ENCODE measurements around the gene STING1. TPM values are rescaled to one million over a fixed set of nuclear protein-coding genes. Genes with fewer than 3 reads are reported as not detected.
A peak's percentile ranks its signal among the peaks of the same experiment; 100 is the strongest.

Gene STING1
- total and polyA plus RNA-seq, 2 experiments from 2014 or later = 7.7 to 17.0 TPM

DNA sequence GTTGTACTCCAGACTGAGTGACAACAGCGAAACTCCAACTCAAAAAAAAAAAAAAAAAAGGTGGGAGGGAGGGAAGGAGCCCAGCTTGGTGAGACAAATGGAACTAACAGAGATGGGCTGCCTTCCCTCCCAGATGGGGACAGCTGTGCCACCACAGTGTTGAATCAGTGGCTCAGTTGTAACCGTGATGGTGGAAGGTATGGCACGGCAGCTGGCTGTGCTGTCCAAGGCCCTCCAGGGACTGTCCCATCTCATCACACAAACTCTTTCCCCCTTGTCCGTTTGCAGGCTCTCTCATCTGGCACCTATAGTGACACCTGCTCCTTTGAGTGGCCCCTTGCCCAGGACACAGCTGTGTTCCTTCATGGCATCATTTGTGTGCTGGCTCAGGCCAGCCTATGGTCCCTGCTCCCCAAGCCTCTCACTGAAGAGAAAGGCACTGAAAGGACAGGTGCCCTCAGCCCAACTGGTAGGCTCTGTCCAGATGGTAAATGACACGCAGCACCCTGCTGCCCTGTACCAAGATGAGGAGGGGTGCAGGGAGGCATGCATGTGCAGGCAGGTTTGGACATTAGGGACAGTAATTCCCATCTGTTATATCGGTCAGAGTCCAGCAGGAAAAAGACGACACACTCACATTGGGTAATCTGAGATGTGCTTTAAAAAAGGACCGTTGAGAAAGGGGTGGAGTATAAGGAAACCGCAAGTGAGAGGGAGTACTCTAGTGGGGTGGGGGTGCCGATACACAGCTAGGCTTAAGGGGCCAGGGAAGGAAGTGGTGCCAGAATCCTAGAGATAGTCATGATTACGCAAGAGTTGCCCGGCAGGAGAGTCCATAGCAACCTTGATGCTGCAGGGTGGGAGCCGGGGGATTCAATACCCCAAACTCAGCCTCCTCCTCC is 7.4 kb downstream of the STING1 start:
- H3K4me1 ChIP-seq (ENCODE audit: insufficient read depth) = peaks cover 16% of the 10 kb centered on the region
- H3K9me2 ChIP-seq (replicated peaks; ENCODE audit: insufficient read depth) = no peaks in the 10 kb centered on the region
- no peak overlapping the region for H2AFZ ChIP-seq
- DNase-seq (ENCODE audit: low spot score) = peak; percentile 55
- TF ChIP-seq CTCF (IDR thresholded peaks at IDR 0.05; ENCODE audit: poor library complexity) = no peak
- no peak for TF ChIP-seq EZH2phosphoT487 (IDR thresholded peaks at IDR 0.05; ENCODE audit: low read depth, severe bottlenecking, unreplicated experiment)
- TF ChIP-seq EZH2 (IDR thresholded peaks at IDR 0.05; ENCODE audit: borderline replicate concordance) = no peak
- no peaks in the 10 kb centered on the region for H3K9me3 ChIP-seq (ENCODE audit: low read depth)
- no peak overlapping the region for H3K4me2 ChIP-seq
- no peaks in the 10 kb centered on the region for H3K27me3 ChIP-seq
- no peaks in the 10 kb centered on the region for H4K20me1 ChIP-seq (ENCODE audit: insufficient read depth, poor library complexity, severe bottlenecking)
- no peaks in the 10 kb centered on the region for H3K36me3 ChIP-seq (replicated peaks; ENCODE audit: insufficient read depth, low read depth)
- no peaks in the 10 kb centered on the region for H3K79me2 ChIP-seq
- no peak overlapping the region for H3K4me3 ChIP-seq
- no peak overlapping the region for H3K27ac ChIP-seq
- 68% methylated on average over 13 of the region's 13 CpGs for WGBS (ENCODE audit: low lambda C conversion rate, missing lambda C conversion rate)

GRCh38 chr5:139473565-139473964 is 9.0 kb downstream of the STING1 start:
- peaks cover 16% of the 10 kb centered on the region for H3K4me1 ChIP-seq (ENCODE audit: insufficient read depth)
- H2AFZ ChIP-seq = peak overlapping the region; percentile 20
- H3K9me3 ChIP-seq (ENCODE audit: low read depth) = no peaks in the 10 kb centered on the region
- H3K9me2 ChIP-seq (replicated peaks; ENCODE audit: insufficient read depth) = no peaks in the 10 kb centered on the region
- no peaks in the 10 kb centered on the region for H3K79me2 ChIP-seq
- no peak overlapping the region for H3K4me3 ChIP-seq
- 90% methylated on average over 2 of the region's 2 CpGs for WGBS (ENCODE audit: low lambda C conversion rate, missing lambda C conversion rate)
- TF ChIP-seq EZH2phosphoT487 (IDR thresholded peaks at IDR 0.05; ENCODE audit: low read depth, severe bottlenecking, unreplicated experiment) (no peak), EZH2 (IDR thresholded peaks at IDR 0.05; ENCODE audit: borderline replicate concordance) (no peak), CTCF (IDR thresholded peaks at IDR 0.05; ENCODE audit: poor library complexity) (no peak)
- H4K20me1 ChIP-seq (ENCODE audit: insufficient read depth, poor library complexity, severe bottlenecking) = no peaks in the 10 kb centered on the region
- H3K27me3 ChIP-seq = no peaks in the 10 kb centered on the region
- peak overlapping the region; percentile 13 for H3K27ac ChIP-seq
- no peak overlapping the region for H3K4me2 ChIP-seq
- H3K36me3 ChIP-seq (replicated peaks; ENCODE audit: insufficient read depth, low read depth) = no peaks in the 10 kb centered on the region
- DNase-seq (ENCODE audit: low spot score) = no peak

GRCh38 chr5:139473105-139473504 is 9.5 kb downstream of the STING1 start:
- H3K4me3 ChIP-seq = no peak overlapping the region
- H3K36me3 ChIP-seq (replicated peaks; ENCODE audit: insufficient read depth, low read depth) = no peaks in the 10 kb centered on the region
- no peaks in the 10 kb centered on the region for H3K9me2 ChIP-seq (replicated peaks; ENCODE audit: insufficient read depth)
- H2AFZ ChIP-seq = peak overlapping the region; percentile 20
- peak overlapping the region; percentile 13 for H3K27ac ChIP-seq
- H3K4me1 ChIP-seq (ENCODE audit: insufficient read depth) = peaks cover 16% of the 10 kb centered on the region
- no peaks in the 10 kb centered on the region for H3K9me3 ChIP-seq (ENCODE audit: low read depth)
- H4K20me1 ChIP-seq (ENCODE audit: insufficient read depth, poor library complexity, severe bottlenecking) = no peaks in the 10 kb centered on the region
- H3K4me2 ChIP-seq = no peak overlapping the region
- no peak for TF ChIP-seq EZH2phosphoT487 (IDR thresholded peaks at IDR 0.05; ENCODE audit: low read depth, severe bottlenecking, unreplicated experiment)
- no peak for TF ChIP-seq EZH2 (IDR thresholded peaks at IDR 0.05; ENCODE audit: borderline replicate concordance)
- no peak for TF ChIP-seq CTCF (IDR thresholded peaks at IDR 0.05; ENCODE audit: poor library complexity)
- no peaks in the 10 kb centered on the region for H3K27me3 ChIP-seq
- no peaks in the 10 kb centered on the region for H3K79me2 ChIP-seq
- 44% methylated on average over 8 of the region's 8 CpGs for whole genome bisulfite sequencing (ENCODE audit: low lambda C conversion rate, missing lambda C conversion rate)
- DNase-seq (ENCODE audit: low spot score) = no peak

Measured in hepatocyte (in vitro differentiated cells).